22Rv1 (cell line): Measurements from ENCODE around the gene NLK.

Experiments
- CTCF ChIP-seq: fragments of 450-650 bp; IDR thresholded peaks from 2 replicates; pipeline ENCODE4 v1.5.1; 2017; ENCODE audit warnings: mild to moderate bottlenecking
- ZFX ChIP-seq: fragments of 450-650 bp; IDR thresholded peaks from 2 replicates; pipeline ENCODE4 v1.6.1; 2017; ENCODE audit warnings: antibody characterized with exemption, borderline replicate concordance

- no peak for TF ChIP-seq CTCF
- no peak for TF ChIP-seq ZFX
Measured at GRCh38 chr17:28043741-28044140, 1.3 kb downstream of the NLK start.
